NCI-H345 treated with DMSO at 0.1 percent for 48 hours (cell line): ENCODE measurements around the gene NCL.

ENCODE experiments used
- DNase-seq: peaks from one replicate; lab custom pipeline; 2025; ENCODE audit not compliant: unreplicated experiment; lab: John Stamatoyannopoulos, UW

Gene NCL

DNA sequence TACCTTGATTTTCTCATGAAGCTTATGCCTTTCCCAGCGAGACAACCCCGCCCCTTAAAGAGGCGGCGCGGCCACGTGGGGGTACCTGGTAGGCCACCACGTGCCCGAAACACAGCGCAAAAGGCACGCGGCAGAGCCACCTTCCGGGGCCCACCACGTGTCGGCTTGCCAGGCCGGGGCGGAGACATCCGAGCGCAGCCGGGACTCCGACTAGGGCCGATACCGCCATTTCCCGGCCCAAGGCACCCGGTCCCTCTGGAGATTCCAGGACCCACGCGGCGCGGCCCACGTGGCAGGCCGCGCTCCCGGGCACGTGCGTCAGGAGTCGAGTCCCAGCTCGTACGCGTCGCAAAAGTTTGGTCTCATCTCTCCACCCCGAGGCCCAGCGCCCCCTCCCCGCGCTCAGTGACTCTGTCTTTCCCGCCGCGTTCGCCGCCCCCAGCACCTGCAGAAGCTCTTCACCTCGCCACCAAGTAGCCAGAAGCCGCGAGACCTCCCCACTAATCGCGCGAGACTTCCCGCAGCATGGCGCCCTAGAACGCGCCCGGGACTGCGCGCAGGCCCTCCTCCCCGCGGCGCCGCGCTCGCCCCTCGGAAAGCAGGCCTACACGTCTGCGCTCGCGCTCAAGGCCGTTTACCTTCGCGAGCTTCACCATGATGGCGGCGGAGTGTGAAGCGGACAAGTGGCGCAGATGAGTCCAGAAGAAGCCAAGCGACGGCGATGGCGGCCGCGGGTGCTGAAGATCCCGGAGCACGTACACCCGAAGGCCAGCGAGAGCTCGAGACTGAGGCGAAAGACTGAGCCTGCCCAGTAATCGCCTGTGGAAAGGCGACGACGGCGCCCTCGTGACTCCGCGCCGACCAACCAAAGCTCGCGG lies at the start of gene NCL:
NCL (minus strand) TSS at position 787 of the 878 bp plus-strand sequence; CDS start at position 656, 131 bp downstream.
- DNase-seq, result peak; percentile 71

DNA sequence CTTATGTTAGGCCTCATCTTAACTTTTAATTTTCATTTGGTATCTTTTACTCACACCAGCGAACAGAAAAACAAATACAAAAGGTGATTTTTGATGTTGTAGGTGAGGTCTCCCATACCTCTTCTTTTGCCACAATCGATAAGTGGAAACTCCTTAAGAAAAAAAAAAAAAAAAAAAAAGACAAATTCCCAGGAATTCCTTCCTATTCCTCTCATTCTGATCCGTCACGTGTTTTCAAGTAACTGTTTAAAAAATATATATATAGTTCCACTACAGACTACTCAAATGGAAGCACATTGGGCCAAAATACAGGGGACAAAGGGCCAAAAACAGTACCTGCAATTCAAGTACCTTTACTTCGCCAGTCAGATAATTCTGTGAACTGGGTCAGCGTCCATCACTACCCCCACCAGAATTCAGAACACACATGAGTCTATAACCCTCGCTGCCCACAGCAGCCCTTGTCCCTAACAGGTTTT lies 49.5 kb upstream of the NCL start:
- peak; percentile 71 for DNase-seq

- DNase-seq, result no peak
Measured at GRCh38 chr2:231512222-231512621, 47.9 kb upstream of the NCL start.

DNA sequence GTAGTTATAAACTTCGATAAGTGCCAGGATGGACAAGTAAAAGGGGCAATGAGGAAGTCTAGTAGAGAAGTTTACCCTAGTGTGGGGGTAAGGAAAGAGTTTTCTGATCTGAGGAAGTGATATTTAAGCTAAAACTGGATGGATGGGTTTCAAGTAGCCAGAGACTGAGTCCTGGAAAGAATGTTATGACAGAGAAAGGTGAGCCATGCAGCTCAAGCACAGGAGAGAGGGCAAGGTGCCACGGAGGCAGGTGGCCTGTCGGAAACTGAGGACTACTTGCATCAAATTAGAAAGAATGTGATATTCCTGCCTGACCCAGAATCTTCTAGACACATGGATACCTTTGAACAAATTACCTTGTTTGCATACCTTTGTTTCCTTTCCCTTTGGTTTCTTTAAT lies 39.5 kb upstream of the NCL start:
- no peak for DNase-seq

DNA sequence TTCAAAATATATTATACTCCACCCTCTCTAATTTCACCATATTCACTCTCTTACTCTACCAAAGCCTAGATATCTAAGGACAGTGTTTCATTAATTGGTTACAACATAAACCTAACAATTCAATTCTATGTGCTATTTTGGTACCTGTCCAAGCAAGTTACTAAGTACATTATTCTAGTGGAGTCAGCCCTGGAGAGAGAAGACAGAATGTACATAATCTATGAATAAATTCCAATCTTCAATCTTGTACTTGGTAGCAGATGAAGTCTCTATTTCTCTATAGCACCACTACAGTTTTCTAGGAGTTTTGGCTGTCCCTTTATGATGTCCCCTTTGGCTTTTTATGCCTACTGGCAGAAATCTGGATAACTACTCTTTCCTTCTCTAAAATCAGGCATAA lies 38.3 kb upstream of the NCL start:
- DNase-seq, result no peak

DNA sequence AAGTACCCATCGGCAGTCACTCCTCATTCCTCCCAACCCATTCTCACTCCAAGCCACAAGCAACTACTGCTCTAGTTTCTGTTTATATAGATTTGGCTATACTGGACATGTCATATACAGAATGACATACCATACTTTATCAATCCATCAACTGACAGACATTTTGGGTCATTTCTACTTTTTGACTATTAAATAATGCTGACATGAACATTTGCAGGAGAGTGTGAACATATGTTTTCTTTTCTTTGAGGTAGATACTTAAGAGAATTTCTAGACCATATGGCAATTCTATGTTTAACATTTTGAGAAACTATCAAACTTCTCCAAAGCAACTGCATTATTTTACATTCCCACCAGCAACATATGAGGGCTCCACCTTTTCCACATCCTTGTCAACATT lies 33.4 kb upstream of the NCL start:
- no peak for DNase-seq

- no peak for DNase-seq
Measured at GRCh38 chr2:231494669-231495068, 30.4 kb upstream of the NCL start.

DNA sequence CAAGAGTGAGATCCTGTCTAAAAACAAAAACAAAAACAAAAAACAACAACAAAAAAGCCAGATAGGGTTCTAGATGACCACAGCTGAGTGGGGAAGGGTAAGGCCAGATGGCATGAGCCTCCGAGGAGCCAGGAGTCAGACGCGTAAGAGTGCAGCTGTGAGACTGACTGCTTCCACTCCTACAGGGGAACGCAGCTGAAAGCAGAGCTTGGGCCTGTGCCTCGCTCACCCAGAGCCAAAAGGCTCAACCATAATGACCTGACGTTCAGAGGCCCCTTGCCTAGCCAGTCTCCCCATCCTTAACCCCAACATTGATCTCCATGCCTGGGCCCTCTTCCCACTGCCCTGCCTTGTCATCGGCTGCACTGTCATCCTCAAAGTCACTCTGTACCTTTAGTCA lies 26.5 kb upstream of the NCL start:
- no peak for DNase-seq

GRCh38 chr2:231489990-231490389 lies 25.7 kb upstream of the NCL start:
- DNase-seq, result no peak

DNA sequence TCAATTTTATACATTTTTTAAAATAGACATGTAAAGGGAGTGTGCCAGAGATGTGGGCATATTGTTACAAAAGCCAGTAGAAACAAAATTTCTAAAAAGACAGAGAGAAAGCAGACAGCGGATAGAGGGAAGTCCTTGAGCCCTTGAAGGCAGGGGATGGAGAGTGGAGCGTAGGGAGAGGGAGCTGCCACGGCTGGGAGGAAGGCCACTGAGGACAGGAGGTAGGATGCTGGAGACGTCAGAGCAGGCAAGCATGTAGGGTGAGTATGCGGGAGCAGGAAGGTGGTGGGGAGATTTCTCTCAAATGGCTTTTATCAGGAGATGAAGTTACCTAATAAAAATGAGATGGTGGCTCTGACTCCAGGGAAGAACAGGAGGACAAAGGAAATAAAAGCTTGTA lies 24.0 kb upstream of the NCL start:
- DNase-seq, result no peak

DNA sequence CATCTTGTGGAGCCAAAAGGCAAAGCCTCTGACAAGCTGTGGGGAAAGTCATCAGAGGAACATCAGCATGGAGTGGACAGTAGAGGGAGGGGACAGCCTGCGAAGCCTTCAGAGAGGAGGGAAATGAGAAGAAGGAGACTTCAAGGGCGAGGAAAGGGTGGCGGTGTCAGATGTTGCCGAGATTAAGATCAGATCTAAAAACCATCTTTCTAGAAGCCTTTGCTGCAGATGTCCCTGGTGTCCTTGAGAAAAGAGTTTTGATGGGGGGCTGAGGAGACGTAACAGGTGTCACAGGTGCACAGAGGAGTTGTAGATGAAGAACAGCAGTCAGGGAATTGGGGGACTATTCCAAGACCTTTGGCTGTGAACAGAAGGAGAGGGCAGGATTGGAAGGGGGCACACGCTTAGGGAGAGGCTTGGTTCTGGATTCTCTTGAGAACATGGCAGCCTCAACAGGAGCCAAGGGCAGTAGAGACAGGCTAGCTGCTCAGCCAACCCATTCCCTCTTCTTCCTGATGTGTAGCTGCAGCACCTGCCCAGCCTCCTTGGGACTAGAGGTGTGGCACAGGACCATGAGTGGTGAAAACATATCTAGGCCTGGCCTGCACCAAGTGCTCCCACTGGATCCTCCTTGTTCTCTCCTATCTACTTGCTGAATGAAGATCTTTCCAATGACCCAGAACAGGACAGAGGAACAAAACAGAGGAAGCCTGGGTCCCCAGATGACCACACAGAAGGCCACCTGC lies 22.7 kb upstream of the NCL start:
- DNase-seq, result no peak

GRCh38 chr2:231483398-231484329 lies 19.4 kb upstream of the NCL start:
- DNase-seq, result no peak

- DNase-seq, result no peak
Measured at GRCh38 chr2:231482806-231483391, 18.6 kb upstream of the NCL start.

DNA sequence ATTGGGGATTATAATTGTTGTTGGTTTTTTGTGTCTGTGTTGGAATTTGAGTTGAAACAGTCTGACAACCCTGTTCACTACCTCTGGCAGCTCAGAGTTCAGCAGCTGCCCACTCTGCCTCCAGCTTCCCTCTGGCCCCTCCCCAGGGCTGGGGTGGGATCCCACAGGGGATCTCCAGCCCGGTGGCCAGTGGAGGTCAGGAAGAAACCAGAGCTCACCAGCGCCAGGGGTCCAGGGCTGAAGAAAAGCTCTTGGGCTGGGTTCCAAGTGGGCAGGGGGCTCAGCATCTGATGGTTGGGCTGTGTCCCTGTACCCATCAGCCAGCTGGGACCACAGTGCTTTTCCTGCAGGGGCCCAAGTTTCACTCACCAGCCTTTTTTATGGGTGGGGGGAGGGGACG lies 16.5 kb upstream of the NCL start:
- no peak for DNase-seq

DNA sequence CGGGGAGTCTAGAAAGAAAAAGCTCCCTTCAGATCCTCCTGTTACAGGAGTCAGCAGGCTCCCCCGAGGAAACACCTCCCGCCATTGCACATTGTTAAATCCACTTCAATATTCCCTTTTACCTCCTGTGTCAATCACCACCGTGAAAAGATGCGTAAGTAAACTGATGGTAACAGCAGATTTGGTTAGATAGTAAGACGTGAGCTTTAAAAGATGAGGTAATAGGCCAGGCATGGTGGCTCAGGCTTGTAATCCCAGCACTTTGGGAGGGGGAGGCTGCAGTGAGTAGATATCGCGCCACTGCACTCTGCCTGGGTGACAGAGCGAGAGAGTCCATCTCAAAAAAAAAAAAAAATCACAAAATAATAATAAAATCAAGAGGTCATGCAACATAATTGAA lies 15.2 kb upstream of the NCL start:
- no peak for DNase-seq

- no peak for DNase-seq
Measured at GRCh38 chr2:231476920-231477319, 12.6 kb upstream of the NCL start.

GRCh38 chr2:231475965-231476364 lies 11.7 kb upstream of the NCL start:
- DNase-seq, result no peak

DNA sequence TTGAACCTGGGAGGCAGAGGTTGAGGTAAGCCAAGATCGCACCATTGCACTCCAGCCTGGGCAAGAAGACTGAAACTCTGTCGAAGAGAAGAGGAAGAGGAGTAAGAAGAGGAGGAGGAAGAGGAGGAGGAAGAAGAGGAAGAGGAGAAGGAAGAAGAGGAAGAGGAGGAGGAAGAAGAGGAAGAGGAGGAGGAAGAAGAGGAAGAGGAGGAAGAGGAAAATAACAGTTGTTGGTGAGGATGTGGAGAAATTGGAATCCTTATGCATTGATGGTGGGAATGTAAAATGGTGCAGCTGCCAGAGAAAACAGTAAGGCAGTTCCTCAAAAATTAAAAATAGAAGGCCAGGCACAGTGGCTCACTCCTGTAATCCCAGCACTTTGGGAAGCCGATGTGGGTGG lies 8.5 kb upstream of the NCL start:
- DNase-seq, result no peak

DNA sequence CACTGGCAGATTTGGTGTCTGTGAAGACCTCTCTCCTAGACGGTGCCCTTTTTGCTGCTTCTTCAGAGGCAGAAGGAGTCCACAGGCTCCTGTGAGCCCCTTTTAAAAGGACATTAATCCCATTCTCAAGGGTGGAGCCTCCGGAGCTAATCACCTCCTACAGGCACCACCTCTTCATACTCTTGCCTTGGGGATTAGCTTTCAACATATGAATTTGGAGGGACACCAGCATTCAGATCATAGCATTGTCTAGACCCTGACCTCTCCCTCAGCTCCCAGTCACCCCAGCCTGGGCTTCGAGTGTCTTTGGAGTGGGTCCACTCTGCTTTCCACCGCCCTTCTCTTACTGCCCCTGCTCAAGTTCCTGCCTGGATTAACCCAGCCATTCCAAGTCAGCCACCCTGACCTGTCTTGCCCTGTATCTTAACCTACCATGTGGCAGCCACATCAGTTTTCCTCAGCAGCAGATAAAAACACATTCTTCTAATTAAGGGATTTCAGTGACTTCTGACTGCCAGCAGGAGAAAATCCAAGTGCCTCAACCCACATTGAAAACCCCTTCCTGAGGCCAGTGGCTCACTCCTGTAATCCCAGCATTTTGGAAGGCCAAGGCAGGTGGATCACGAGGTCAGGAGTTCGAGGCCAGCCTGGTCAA lies 6.1 kb upstream of the NCL start:
- no peak for DNase-seq

DNA sequence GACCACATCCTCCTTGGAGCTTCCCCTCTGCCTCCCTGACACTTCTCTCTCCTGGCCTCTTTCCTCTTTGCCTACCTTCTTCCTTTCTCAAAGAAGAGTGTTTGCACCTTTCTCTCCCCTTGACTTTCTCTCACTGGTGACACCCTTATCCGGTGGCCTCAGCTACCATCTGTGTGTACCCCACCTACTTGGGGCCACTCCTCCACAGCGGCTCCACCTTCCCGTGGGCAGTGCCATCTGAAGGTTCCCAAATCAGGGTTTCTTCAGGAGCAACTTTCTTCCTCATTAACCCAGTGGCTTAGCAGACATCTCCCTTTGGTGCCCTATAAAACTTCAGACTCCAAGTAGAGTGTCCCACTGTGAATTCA lies 5.3 kb upstream of the NCL start:
- no peak for DNase-seq
